ENCODE data around the gene DNAJB4. TPM values are rescaled to one million over a fixed set of nuclear protein-coding genes. Genes with fewer than 3 reads are reported as not detected.

The DNAJB4 gene
- total RNA-seq, 1 donor from 2014 or later, result 23.2 TPM

DNA sequence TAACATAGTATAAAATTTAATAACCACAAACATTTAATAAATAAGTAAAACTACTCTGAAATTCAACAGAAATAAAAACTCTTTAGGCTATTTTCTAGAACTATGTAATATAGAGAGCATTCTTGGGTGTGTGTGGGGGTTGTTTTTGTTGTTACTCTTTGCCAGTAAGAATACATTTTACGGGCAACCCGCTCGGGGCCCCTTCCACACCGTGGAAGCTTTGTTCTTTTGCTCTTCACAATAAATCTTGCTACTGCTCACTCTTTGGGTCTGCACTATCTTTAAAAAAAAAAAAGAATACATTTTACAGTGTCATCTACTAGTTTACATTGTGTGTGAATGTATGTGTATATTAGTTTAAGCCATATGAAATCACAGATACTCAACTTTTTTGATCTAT, 25.1 kb downstream of the DNAJB4 start:
- Mint-ChIP-seq H3K4me1 (peaks cover 4% of the 10 kb centered on the region), H3K9me3 (no peaks in the 10 kb centered on the region), H3K27me3 (ENCODE audit: low read depth) (no peaks in the 10 kb centered on the region), H3K27ac (ENCODE audit: unreplicated experiment) (no peak overlapping the region), H3K36me3 (ENCODE audit: low read depth) (no peaks in the 10 kb centered on the region), H3K4me3 (no peak overlapping the region)
- TF ChIP-seq, protein P1, sequence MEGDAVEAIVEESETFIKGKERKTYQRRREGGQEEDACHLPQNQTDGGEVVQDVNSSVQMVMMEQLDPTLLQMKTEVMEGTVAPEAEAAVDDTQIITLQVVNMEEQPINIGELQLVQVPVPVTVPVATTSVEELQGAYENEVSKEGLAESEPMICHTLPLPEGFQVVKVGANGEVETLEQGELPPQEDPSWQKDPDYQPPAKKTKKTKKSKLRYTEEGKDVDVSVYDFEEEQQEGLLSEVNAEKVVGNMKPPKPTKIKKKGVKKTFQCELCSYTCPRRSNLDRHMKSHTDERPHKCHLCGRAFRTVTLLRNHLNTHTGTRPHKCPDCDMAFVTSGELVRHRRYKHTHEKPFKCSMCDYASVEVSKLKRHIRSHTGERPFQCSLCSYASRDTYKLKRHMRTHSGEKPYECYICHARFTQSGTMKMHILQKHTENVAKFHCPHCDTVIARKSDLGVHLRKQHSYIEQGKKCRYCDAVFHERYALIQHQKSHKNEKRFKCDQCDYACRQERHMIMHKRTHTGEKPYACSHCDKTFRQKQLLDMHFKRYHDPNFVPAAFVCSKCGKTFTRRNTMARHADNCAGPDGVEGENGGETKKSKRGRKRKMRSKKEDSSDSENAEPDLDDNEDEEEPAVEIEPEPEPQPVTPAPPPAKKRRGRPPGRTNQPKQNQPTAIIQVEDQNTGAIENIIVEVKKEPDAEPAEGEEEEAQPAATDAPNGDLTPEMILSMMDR (conservative IDR thresholded peaks at IDR 0.05), result no peak
- no peak for DNase-seq (ENCODE audit: low read depth, low spot score)

DNA sequence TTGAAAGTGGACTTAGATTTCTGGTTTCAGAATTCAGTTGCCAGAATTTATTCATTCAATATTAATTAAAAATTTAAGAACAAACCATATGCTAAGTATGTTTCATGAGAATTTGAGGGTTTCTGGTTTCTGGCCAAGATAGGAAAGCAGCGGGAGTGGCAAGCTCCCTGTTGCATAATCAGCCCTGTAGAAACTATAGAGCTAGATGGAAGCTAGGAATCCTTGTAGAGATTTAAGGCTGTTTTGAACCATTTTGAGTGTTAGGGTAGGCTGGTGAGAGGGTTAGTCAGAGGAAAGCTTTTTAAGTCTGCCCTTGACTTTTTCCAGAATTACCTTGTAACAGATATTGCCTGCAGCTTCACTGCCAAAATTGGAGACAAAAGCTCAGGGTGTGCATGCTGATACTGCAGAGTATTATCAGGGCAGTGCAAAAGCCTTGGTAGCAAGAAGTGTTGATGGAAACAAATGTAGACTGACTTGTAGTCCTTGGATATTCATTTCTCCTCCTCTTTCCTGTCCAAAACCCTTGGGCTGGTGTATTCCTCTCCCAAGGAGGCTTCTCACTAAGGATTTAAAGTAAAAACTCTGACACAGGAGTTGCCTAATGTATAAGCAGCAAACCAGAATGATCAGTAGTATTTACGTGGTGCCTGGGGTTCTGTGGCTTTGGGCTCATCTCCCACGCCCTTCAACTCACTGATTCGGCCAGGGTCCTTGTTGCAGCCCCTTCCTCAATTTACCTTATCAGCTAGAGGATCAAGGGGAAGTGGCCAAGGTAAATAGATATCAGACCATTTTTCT, 28.5 kb downstream of the DNAJB4 start:
- H3K36me3 Mint-ChIP-seq (ENCODE audit: low read depth), result no peaks in the 10 kb centered on the region
- TF ChIP-seq, protein P1 (conservative IDR thresholded peaks at IDR 0.05), result no peak
- no peak overlapping the region for H3K27ac Mint-ChIP-seq (ENCODE audit: unreplicated experiment)
- no peak overlapping the region for H3K4me3 Mint-ChIP-seq
- peaks cover 4% of the 10 kb centered on the region for H3K4me1 Mint-ChIP-seq
- no peak for DNase-seq (ENCODE audit: low read depth, low spot score)
- H3K27me3 Mint-ChIP-seq (ENCODE audit: low read depth), result no peaks in the 10 kb centered on the region
- H3K9me3 Mint-ChIP-seq, result no peaks in the 10 kb centered on the region

DNA sequence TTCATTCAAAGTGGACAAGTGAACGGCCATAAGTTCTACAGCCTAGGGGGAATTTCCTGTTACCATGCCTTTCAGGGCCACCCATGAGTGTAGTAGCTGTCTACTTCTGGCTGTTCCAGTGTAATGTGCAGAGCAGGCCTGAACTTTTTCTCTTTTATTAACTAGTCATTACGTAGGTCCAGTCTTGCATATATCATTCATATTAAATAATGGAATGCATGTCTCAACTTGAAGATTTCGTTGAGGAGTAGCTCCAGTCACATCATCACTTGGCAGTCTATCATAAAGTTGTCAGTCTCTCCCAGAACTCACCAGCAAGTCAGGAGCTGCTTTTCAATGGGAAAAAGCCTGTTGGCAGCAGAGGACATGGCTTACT, 29.0 kb downstream of the DNAJB4 start:
- DNase-seq (ENCODE audit: low read depth, low spot score), result no peak
- Mint-ChIP-seq H3K9me3 (no peaks in the 10 kb centered on the region), H3K4me3 (no peak overlapping the region), H3K36me3 (ENCODE audit: low read depth) (no peaks in the 10 kb centered on the region), H3K27me3 (ENCODE audit: low read depth) (no peaks in the 10 kb centered on the region), H3K4me1 (peaks cover 4% of the 10 kb centered on the region), H3K27ac (ENCODE audit: unreplicated experiment) (no peak overlapping the region)
- TF ChIP-seq, protein P1 (conservative IDR thresholded peaks at IDR 0.05), result no peak

DNA sequence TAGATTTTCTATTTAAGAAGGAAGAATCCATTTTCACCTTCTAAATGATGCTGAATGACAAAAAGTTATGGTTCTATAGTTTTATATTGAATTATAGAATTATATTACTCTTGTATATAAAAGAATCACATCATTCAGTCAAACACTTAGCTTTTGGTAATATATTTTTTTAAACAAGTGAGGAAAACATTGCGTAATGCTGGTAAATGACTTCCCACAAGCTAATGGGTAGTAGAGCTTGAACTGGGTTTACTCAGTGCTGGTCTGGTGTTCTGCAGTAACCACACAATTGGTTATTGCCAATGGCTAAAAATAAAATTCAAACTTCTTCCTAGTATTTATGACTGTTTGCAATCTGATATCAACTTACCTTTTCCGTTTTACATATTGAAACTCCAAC, 30.4 kb downstream of the DNAJB4 start:
- DNase-seq (ENCODE audit: low read depth, low spot score), result no peak
- H3K36me3 Mint-ChIP-seq (ENCODE audit: low read depth), result no peaks in the 10 kb centered on the region
- H3K27ac Mint-ChIP-seq (ENCODE audit: unreplicated experiment), result no peak overlapping the region
- TF ChIP-seq, protein P1 (conservative IDR thresholded peaks at IDR 0.05), result no peak
- H3K9me3 Mint-ChIP-seq, result no peaks in the 10 kb centered on the region
- no peak overlapping the region for H3K4me3 Mint-ChIP-seq
- H3K27me3 Mint-ChIP-seq (ENCODE audit: low read depth), result peaks cover 6% of the 10 kb centered on the region
- H3K4me1 Mint-ChIP-seq, result no peaks in the 10 kb centered on the region

DNA sequence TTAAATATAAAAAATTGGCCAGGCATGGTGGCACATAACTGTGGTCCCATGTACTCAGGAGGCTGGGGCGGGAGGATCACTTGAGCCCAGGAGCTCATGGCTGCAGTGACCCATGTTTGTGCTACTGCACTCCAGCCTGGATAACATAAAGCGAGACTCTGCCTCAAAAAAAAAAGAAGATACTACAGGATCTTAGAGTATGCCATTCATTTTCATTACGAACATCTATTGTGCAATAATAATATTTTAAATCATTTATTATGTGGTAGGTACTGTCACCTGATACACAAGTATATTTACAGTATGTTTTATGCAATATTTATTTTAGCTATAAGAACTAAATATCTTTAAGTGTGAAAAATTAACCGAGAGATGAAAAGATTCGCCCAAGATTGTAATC, 31.7 kb downstream of the DNAJB4 start:
- TF ChIP-seq, protein P1 (conservative IDR thresholded peaks at IDR 0.05), result no peak
- Mint-ChIP-seq H3K27ac (ENCODE audit: unreplicated experiment) (no peak overlapping the region), H3K27me3 (ENCODE audit: low read depth) (peaks cover 16% of the 10 kb centered on the region), H3K9me3 (no peaks in the 10 kb centered on the region), H3K36me3 (ENCODE audit: low read depth) (no peaks in the 10 kb centered on the region), H3K4me3 (no peak overlapping the region), H3K4me1 (no peaks in the 10 kb centered on the region)
- DNase-seq (ENCODE audit: low read depth, low spot score), result no peak

Data from neural crest cell (in vitro differentiated cells).